Nephron (organoid): Measurements from ENCODE around the gene RHOB.
"Not testable (repeated sequence)": the region's sequence is repeated elsewhere in the genome, so short reads cannot be mapped to it uniquely, and the experiment has no call there.

Experiments used
- H3K27ac Mint-ChIP-seq, 3 experiments: 2 replicates each; pipeline ENCODE4 v1.8.0; 2020; ENCODE audit warnings: mixed read lengths in 3 of 3, mild to moderate bottlenecking in 2 of 3, moderate library complexity in 1 of 3
- H3K27me3 Mint-ChIP-seq: 2 replicates; pipeline ENCODE4 v1.8.0; 2021; ENCODE audit warnings: low read depth, mild to moderate bottlenecking, moderate library complexity, mixed read lengths
- H3K36me3 Mint-ChIP-seq: 2 replicates; pipeline ENCODE4 v1.8.0; 2020; ENCODE audit warnings: low read depth, mixed read lengths
- H3K4me1 Mint-ChIP-seq: 2 replicates; pipeline ENCODE4 v1.8.0; 2020; ENCODE audit warnings: mixed read lengths
- H3K4me3 Mint-ChIP-seq, 3 experiments: 2 replicates each; pipeline ENCODE4 v1.8.0; 2020; ENCODE audit warnings: mild to moderate bottlenecking in 3 of 3, mixed read lengths in 3 of 3, moderate library complexity in 2 of 3
- H3K9me3 Mint-ChIP-seq: 2 replicates; pipeline ENCODE4 v1.8.0; 2020; ENCODE audit warnings: mixed read lengths
- CTCF ChIP-seq, 3 experiments: fragments of 200-600 bp; sonication (generic); IDR thresholded peaks; one replicate each; pipeline ENCODE4 v1.5.0; 2021; ENCODE audit warnings: antibody characterized with exemption in 3 of 3; ENCODE audit not compliant: unreplicated experiment in 3 of 3

RHOB gene

GRCh38 chr2:20431772-20432171 is 15.1 kb upstream of the RHOB start:
- H3K27me3 Mint-ChIP-seq = peaks cover 22% of the 10 kb centered on the region
- no peaks in the 10 kb centered on the region for H3K4me1 Mint-ChIP-seq
- H3K4me3 Mint-ChIP-seq = no peak overlapping the region
- H3K36me3 Mint-ChIP-seq = no peaks in the 10 kb centered on the region
- no peaks in the 10 kb centered on the region for H3K9me3 Mint-ChIP-seq
- no peak for TF ChIP-seq CTCF (IDR thresholded peaks at IDR 0.05; ENCODE audit: unreplicated experiment in 3 of 3)
- no peak overlapping the region for H3K27ac Mint-ChIP-seq

- Mint-ChIP-seq H3K36me3 (no peaks in the 10 kb centered on the region), H3K9me3 (no peaks in the 10 kb centered on the region), H3K4me3 (no peak overlapping the region), H3K4me1 (no peaks in the 10 kb centered on the region), H3K27ac (no peak overlapping the region), H3K27me3 (peaks cover 19% of the 10 kb centered on the region)
- no peak for TF ChIP-seq CTCF (IDR thresholded peaks at IDR 0.05; ENCODE audit: unreplicated experiment in 3 of 3)
These were observed 14.2 kb upstream of the RHOB start for GRCh38 chr2:20432714-20433113.

- Mint-ChIP-seq H3K4me3 (no peak overlapping the region), H3K27me3 (peaks cover 18% of the 10 kb centered on the region), H3K36me3 (no peaks in the 10 kb centered on the region), H3K4me1 (no peaks in the 10 kb centered on the region), H3K9me3 (no peaks in the 10 kb centered on the region), H3K27ac (no peak overlapping the region)
- TF ChIP-seq CTCF (IDR thresholded peaks at IDR 0.05; ENCODE audit: unreplicated experiment in 3 of 3) = no peak
These were observed 13.6 kb upstream of the RHOB start for GRCh38 chr2:20433249-20433648.

- H3K27me3 Mint-ChIP-seq = peaks cover 21% of the 10 kb centered on the region
- H3K4me1 Mint-ChIP-seq = no peaks in the 10 kb centered on the region
- no peak overlapping the region for H3K27ac Mint-ChIP-seq
- H3K4me3 Mint-ChIP-seq = no peak overlapping the region
- H3K9me3 Mint-ChIP-seq = no peaks in the 10 kb centered on the region
- no peaks in the 10 kb centered on the region for H3K36me3 Mint-ChIP-seq
- no peak for TF ChIP-seq CTCF (IDR thresholded peaks at IDR 0.05; ENCODE audit: unreplicated experiment in 3 of 3)
These were observed 12.8 kb upstream of the RHOB start for GRCh38 chr2:20433946-20434553.

GRCh38 chr2:20434588-20435294 is 12.1 kb upstream of the RHOB start:
- H3K4me1 Mint-ChIP-seq = no peaks in the 10 kb centered on the region
- H3K4me3 Mint-ChIP-seq = no peak overlapping the region
- H3K27ac Mint-ChIP-seq = no peak overlapping the region
- TF ChIP-seq CTCF (IDR thresholded peaks at IDR 0.05; ENCODE audit: unreplicated experiment in 3 of 3) = no peak
- peaks cover 22% of the 10 kb centered on the region for H3K27me3 Mint-ChIP-seq
- H3K9me3 Mint-ChIP-seq = no peaks in the 10 kb centered on the region
- H3K36me3 Mint-ChIP-seq = no peaks in the 10 kb centered on the region

- H3K36me3 Mint-ChIP-seq, H3K4me3 Mint-ChIP-seq, H3K27ac Mint-ChIP-seq, H3K4me1 Mint-ChIP-seq, H3K9me3 Mint-ChIP-seq: not testable (repeated sequence)
- peaks cover 25% of the 10 kb centered on the region for H3K27me3 Mint-ChIP-seq
These were observed 11.4 kb upstream of the RHOB start for GRCh38 chr2:20435456-20435855.
